ENCODE results near the gene IARS1. TPM values are rescaled to one million over a fixed set of nuclear protein-coding genes. Genes with fewer than 3 reads are reported as not detected.

IARS1 gene
- 100 to 1,000 TPM; 115 to 229 TPM for total RNA-seq
- polyA plus RNA-seq (ENCODE audit: insufficient read length in 2 of 2): 10 to 100 TPM; 76.3 to 76.7 TPM
- long read RNA-seq, donor 1, full-length matches to known transcripts: 3 of 24 reads
- long read RNA-seq, donor 1, partial matches to known transcripts: 21 of 24 reads
- long read RNA-seq, donor 1, other reads (novel, unspliced or antisense): 0 of 24 reads
- long read RNA-seq, donor 2, full-length matches to known transcripts: 1 of 1 reads
- long read RNA-seq, donor 2, partial matches to known transcripts: 0 of 1 reads
- long read RNA-seq, donor 2, other reads (novel, unspliced or antisense): 0 of 1 reads
- long read RNA-seq, donor 3, full-length matches to known transcripts: 4 of 4 reads
- long read RNA-seq, donor 3, partial matches to known transcripts: 0 of 4 reads
- long read RNA-seq, donor 3, other reads (novel, unspliced or antisense): 0 of 4 reads
- long read RNA-seq, donor 4, partial matches to known transcripts: 7 of 7 reads
- long read RNA-seq, donor 4, other reads (novel, unspliced or antisense): 0 of 7 reads

GRCh38 chr9:92293452-92294296, at the start of gene IARS1:
IARS1 (minus strand) TSS chr9:92293697; CDS start chr9:92289419, 4,278 bp downstream.
- peak within 1 kb of the TSS; percentile 65 for H3K27ac ChIP-seq (ENCODE audit: low read depth, low read length)
- peak; percentile 94 to 99 (median 96) for DNase-seq (ENCODE audit: low read depth in 4 of 6, low spot score in 6 of 6)
- peak within 1 kb of the TSS; percentile 87 for H3K4me3 ChIP-seq (ENCODE audit: low read depth, low read length)
- H3K4me1 ChIP-seq (ENCODE audit: control insufficient read depth, insufficient read depth, low read length): peaks cover 14% of the 10 kb centered on the region
- WGBS (ENCODE audit: insufficient coverage): under 1% methylated on average over 54 of the region's 63 CpGs
- no peaks in the 10 kb centered on the region for H3K9me3 ChIP-seq (ENCODE audit: control insufficient read depth, insufficient read depth, low read length)
- H3K27me3 ChIP-seq (ENCODE audit: control insufficient read depth, insufficient read depth, low read length): no peaks in the 10 kb centered on the region
- peaks cover 4% of the 10 kb centered on the region for H3K36me3 ChIP-seq (ENCODE audit: control insufficient read depth, insufficient read depth, low read length)

GRCh38 chr9:92342825-92343488, 49.5 kb upstream of the IARS1 start:
- no CpG with 5 or more reads among the region's 1 CpG for WGBS (ENCODE audit: insufficient coverage)
- no peaks in the 10 kb centered on the region for H3K4me1 ChIP-seq (ENCODE audit: control insufficient read depth, insufficient read depth, low read length)
- H3K36me3 ChIP-seq (ENCODE audit: control insufficient read depth, insufficient read depth, low read length): no peaks in the 10 kb centered on the region
- DNase-seq (ENCODE audit: low read depth in 4 of 6, low spot score in 6 of 6): peak in 1 of 6 donors; percentile 5
- H3K9me3 ChIP-seq (ENCODE audit: control insufficient read depth, insufficient read depth, low read length): no peaks in the 10 kb centered on the region
- no peaks in the 10 kb centered on the region for H3K27me3 ChIP-seq (ENCODE audit: control insufficient read depth, insufficient read depth, low read length)
- H3K27ac ChIP-seq (ENCODE audit: low read depth, low read length): peak overlapping the region; percentile 47
- H3K4me3 ChIP-seq (ENCODE audit: low read depth, low read length): no peak overlapping the region

GRCh38 chr9:92341578-92341977, 48.1 kb upstream of the IARS1 start:
- no peak overlapping the region for H3K4me3 ChIP-seq (ENCODE audit: low read depth, low read length)
- H3K4me1 ChIP-seq (ENCODE audit: control insufficient read depth, insufficient read depth, low read length): no peaks in the 10 kb centered on the region
- H3K27ac ChIP-seq (ENCODE audit: low read depth, low read length): no peak overlapping the region
- H3K27me3 ChIP-seq (ENCODE audit: control insufficient read depth, insufficient read depth, low read length): no peaks in the 10 kb centered on the region
- no peaks in the 10 kb centered on the region for H3K9me3 ChIP-seq (ENCODE audit: control insufficient read depth, insufficient read depth, low read length)
- no peak for DNase-seq (ENCODE audit: low read depth in 4 of 6, low spot score in 6 of 6)
- WGBS (ENCODE audit: insufficient coverage): 89% methylated on average over 1 of the region's 1 CpG
- no peaks in the 10 kb centered on the region for H3K36me3 ChIP-seq (ENCODE audit: control insufficient read depth, insufficient read depth, low read length)

- peak overlapping the region; percentile 50 for H3K27ac ChIP-seq (ENCODE audit: low read depth, low read length)
- no peak overlapping the region for H3K4me3 ChIP-seq (ENCODE audit: low read depth, low read length)
- 100% methylated on average over 2 of the region's 2 CpGs for WGBS (ENCODE audit: insufficient coverage)
- no peaks in the 10 kb centered on the region for H3K9me3 ChIP-seq (ENCODE audit: control insufficient read depth, insufficient read depth, low read length)
- no peaks in the 10 kb centered on the region for H3K27me3 ChIP-seq (ENCODE audit: control insufficient read depth, insufficient read depth, low read length)
- no peak for DNase-seq (ENCODE audit: low read depth in 4 of 6, low spot score in 6 of 6)
- H3K4me1 ChIP-seq (ENCODE audit: control insufficient read depth, insufficient read depth, low read length): no peaks in the 10 kb centered on the region
- no peaks in the 10 kb centered on the region for H3K36me3 ChIP-seq (ENCODE audit: control insufficient read depth, insufficient read depth, low read length)
These were observed 39.8 kb upstream of the IARS1 start for GRCh38 chr9:92333282-92333634.

GRCh38 chr9:92332577-92333281, 39.2 kb upstream of the IARS1 start:
- WGBS (ENCODE audit: insufficient coverage): no CpG with 5 or more reads among the region's 3 CpGs
- Histone ChIP-seq H3K27ac (ENCODE audit: low read depth, low read length) (peak overlapping the region; percentile 50), H3K36me3 (ENCODE audit: control insufficient read depth, insufficient read depth, low read length) (no peaks in the 10 kb centered on the region)

GRCh38 chr9:92328225-92328624, 34.7 kb upstream of the IARS1 start:
- H3K27ac ChIP-seq (ENCODE audit: low read depth, low read length): no peak overlapping the region
- H3K4me1 ChIP-seq (ENCODE audit: control insufficient read depth, insufficient read depth, low read length): peaks cover 4% of the 10 kb centered on the region
- 78% methylated on average over 1 of the region's 2 CpGs for WGBS (ENCODE audit: insufficient coverage)
- H3K27me3 ChIP-seq (ENCODE audit: control insufficient read depth, insufficient read depth, low read length): no peaks in the 10 kb centered on the region
- H3K4me3 ChIP-seq (ENCODE audit: low read depth, low read length): no peak overlapping the region
- H3K36me3 ChIP-seq (ENCODE audit: control insufficient read depth, insufficient read depth, low read length): no peaks in the 10 kb centered on the region
- DNase-seq (ENCODE audit: low read depth in 4 of 6, low spot score in 6 of 6): peak in 3 of 6 donors; percentile 19 to 63 (median 63)
- H3K9me3 ChIP-seq (ENCODE audit: control insufficient read depth, insufficient read depth, low read length): no peaks in the 10 kb centered on the region

More at GRCh38 chr9:92332577-92333281, 39.2 kb upstream of the IARS1 start:
- Histone ChIP-seq H3K27me3 (ENCODE audit: control insufficient read depth, insufficient read depth, low read length) (no peaks in the 10 kb centered on the region), H3K4me1 (ENCODE audit: control insufficient read depth, insufficient read depth, low read length) (no peaks in the 10 kb centered on the region), H3K4me3 (ENCODE audit: low read depth, low read length) (no peak overlapping the region), H3K9me3 (ENCODE audit: control insufficient read depth, insufficient read depth, low read length) (no peaks in the 10 kb centered on the region)
- DNase-seq (ENCODE audit: low read depth in 4 of 6, low spot score in 6 of 6): peak in 2 of 6 donors; percentile 15 to 65

- no CpG with 5 or more reads among the region's 2 CpGs for WGBS (ENCODE audit: insufficient coverage)
- H3K27me3 ChIP-seq (ENCODE audit: control insufficient read depth, insufficient read depth, low read length): no peaks in the 10 kb centered on the region
- no peak overlapping the region for H3K4me3 ChIP-seq (ENCODE audit: low read depth, low read length)
- DNase-seq (ENCODE audit: low read depth in 4 of 6, low spot score in 6 of 6): no peak
- H3K9me3 ChIP-seq (ENCODE audit: control insufficient read depth, insufficient read depth, low read length): no peaks in the 10 kb centered on the region
- H3K36me3 ChIP-seq (ENCODE audit: control insufficient read depth, insufficient read depth, low read length): peaks cover under 1% of the 10 kb centered on the region
- no peak overlapping the region for H3K27ac ChIP-seq (ENCODE audit: low read depth, low read length)
- peaks cover 4% of the 10 kb centered on the region for H3K4me1 ChIP-seq (ENCODE audit: control insufficient read depth, insufficient read depth, low read length)
These were observed 33.9 kb upstream of the IARS1 start for GRCh38 chr9:92327283-92327850.

GRCh38 chr9:92325991-92326500, 32.5 kb upstream of the IARS1 start:
- Histone ChIP-seq H3K4me1 (ENCODE audit: control insufficient read depth, insufficient read depth, low read length) (peaks cover 4% of the 10 kb centered on the region), H3K4me3 (ENCODE audit: low read depth, low read length) (peak overlapping the region; percentile 90), H3K9me3 (ENCODE audit: control insufficient read depth, insufficient read depth, low read length) (no peaks in the 10 kb centered on the region), H3K27ac (ENCODE audit: low read depth, low read length) (peak overlapping the region; percentile 97), H3K27me3 (ENCODE audit: control insufficient read depth, insufficient read depth, low read length) (no peaks in the 10 kb centered on the region), H3K36me3 (ENCODE audit: control insufficient read depth, insufficient read depth, low read length) (peaks cover 3% of the 10 kb centered on the region)
- 0% methylated on average over 26 of the region's 30 CpGs for WGBS (ENCODE audit: insufficient coverage)
- no peak for DNase-seq (ENCODE audit: low read depth in 4 of 6, low spot score in 6 of 6)

Data from spinal cord (tissue), 10 donors.